Hematopoietic multipotent progenitor cell treated with erythropoietin and hydrocortisone succinate and interleukin-3 and kit ligand, for 8 days (in vitro differentiated cells): Measurements from ENCODE around the gene TANGO6.
"Not testable (repeated sequence)": the region's sequence is repeated elsewhere in the genome, so short reads cannot be mapped to it uniquely, and the experiment has no call there.

ENCODE experiments used
- DNase-seq: peaks from one replicate; pipeline ENCODE4 v3.0.0-alpha.2; 2015

TANGO6 gene

DNA sequence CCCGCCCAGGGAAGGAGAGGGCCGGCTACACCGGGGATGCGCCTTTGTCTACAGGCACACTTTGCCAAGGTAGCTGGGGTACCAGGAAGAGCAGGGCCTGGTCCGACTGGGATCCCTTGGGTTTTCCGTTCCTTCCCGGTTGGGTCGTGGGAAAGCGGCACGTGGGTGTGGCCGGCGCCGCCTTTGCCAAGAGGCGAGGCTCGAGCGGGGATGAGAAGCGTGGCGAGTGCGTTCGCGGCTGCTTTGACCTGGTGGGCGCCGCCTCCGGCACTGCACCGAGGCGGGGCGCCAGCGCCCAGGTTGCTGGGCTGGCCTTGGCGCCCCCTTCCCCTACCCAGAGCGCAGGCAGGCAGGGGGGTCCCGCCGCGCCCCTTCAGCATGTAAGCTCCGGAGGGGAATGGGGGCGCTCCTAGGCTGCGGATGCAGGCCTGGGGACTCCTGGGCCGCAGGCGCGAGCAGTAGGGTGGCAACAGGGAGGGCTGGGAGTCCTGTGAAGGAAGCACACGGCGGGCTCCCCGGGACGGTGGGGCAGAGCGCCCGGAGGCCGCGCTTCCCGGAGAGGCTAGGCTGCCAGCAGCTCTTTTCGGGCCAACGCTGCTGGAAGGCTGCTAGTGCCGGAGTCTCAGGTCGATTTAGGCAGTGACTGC lies 264.1 kb downstream of the TANGO6 start:
- no peak for DNase-seq

GRCh38 chr16:69108064-69108904 lies 265.0 kb downstream of the TANGO6 start:
- no peak for DNase-seq

DNA sequence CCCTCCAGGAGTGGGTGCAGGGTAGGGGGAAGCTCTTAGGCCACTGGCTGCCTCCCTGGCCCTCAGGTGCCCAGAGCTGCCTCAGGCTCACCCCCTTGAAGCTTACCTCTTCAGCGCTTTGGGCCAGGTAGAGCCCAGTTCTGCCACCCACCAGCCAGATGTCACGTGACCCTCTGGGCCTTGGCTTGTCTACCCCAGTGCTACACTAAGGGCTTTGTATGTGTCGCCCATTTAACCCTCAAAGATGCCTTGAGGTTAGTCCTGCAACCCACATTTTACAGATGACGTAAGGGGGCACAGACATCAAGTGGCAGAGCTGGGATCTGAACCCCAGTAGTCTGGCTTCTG lies 265.5 kb downstream of the TANGO6 start:
- no peak for DNase-seq

DNA sequence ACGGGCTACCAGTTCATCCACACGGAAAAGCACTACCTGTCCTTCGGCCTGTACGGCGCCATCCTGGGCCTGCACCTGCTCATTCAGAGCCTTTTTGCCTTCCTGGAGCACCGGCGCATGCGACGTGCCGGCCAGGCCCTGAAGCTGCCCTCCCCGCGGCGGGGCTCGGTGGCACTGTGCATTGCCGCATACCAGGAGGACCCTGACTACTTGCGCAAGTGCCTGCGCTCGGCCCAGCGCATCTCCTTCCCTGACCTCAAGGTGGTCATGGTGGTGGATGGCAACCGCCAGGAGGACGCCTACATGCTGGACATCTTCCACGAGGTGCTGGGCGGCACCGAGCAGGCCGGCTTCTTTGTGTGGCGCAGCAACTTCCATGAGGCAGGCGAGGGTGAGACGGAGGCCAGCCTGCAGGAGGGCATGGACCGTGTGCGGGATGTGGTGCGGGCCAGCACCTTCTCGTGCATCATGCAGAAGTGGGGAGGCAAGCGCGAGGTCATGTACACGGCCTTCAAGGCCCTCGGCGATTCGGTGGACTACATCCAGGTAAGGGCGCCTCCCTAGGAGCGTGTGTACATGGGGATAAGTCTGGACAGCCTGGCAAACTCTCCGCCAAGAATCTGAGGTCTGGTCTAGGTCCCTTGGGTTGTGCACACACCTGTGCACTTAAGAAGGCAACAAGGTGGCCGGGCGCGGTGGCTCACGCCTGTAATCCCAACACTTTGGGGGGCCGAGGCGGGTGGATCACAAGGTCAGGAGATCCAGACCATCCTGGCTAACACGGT lies 266.3 kb downstream of the TANGO6 start:
- no peak for DNase-seq

DNA sequence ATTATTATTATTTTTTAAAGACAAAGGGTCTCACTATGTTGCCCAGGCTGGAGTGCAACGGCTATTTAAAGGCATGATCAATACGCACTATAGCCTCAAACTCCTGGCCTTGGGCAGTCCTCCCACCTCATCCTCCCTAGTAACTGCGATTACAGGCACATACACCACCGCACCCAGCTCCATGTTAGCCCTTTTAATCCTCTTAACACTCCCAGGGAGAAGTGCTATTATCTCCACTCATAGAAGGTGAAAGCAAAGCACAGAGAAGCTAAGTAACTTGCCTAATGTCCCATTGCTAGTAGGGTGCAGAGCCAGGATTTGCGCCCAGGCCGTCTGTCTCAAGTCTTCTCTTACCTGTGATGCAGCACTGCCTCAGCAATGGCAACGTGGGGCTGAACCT lies 267.1 kb downstream of the TANGO6 start:
- DNase-seq = no peak

- peak; percentile 69 for DNase-seq
These were observed 268.0 kb downstream of the TANGO6 start for GRCh38 chr16:69111216-69111875.

GRCh38 chr16:69111876-69112230 lies 268.5 kb downstream of the TANGO6 start:
- no peak for DNase-seq

GRCh38 chr16:69112285-69113129 lies 269.2 kb downstream of the TANGO6 start:
- peak; percentile 55 for DNase-seq

DNA sequence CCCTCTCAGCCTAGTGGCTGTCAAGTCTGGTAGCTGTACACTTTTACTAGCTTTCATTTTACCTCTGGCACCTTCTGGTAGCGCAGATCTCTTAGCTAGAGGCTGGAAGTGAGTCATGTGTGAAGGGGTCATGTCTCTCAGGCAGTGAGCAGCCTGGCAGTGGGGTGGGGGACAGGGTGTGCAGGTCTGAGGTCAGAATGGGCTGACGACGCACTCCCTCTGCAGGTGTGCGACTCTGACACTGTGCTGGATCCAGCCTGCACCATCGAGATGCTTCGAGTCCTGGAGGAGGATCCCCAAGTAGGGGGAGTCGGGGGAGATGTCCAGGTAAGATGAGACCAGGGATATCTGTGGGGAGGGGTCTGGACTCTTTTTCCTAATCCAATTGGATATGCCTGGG lies 269.9 kb downstream of the TANGO6 start:
- DNase-seq = no peak

DNA sequence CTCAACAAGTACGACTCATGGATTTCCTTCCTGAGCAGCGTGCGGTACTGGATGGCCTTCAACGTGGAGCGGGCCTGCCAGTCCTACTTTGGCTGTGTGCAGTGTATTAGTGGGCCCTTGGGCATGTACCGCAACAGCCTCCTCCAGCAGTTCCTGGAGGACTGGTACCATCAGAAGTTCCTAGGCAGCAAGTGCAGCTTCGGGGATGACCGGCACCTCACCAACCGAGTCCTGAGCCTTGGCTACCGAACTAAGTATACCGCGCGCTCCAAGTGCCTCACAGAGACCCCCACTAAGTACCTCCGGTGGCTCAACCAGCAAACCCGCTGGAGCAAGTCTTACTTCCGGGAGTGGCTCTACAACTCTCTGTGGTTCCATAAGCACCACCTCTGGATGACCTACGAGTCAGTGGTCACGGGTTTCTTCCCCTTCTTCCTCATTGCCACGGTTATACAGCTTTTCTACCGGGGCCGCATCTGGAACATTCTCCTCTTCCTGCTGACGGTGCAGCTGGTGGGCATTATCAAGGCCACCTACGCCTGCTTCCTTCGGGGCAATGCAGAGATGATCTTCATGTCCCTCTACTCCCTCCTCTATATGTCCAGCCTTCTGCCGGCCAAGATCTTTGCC lies 271.1 kb downstream of the TANGO6 start:
- no peak for DNase-seq

DNA sequence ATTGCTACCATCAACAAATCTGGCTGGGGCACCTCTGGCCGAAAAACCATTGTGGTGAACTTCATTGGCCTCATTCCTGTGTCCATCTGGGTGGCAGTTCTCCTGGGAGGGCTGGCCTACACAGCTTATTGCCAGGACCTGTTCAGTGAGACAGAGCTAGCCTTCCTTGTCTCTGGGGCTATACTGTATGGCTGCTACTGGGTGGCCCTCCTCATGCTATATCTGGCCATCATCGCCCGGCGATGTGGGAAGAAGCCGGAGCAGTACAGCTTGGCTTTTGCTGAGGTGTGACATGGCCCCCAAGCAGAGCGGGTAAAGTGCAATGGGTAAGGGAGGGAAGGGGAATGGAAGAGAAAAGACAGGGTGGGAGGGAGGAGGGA lies 271.6 kb downstream of the TANGO6 start:
- DNase-seq = no peak

GRCh38 chr16:69115361-69115760 lies 272.0 kb downstream of the TANGO6 start:
- DNase-seq = no peak

- DNase-seq = no peak
These were observed 272.5 kb downstream of the TANGO6 start for GRCh38 chr16:69115837-69116236.

- DNase-seq = no peak
These were observed 273.0 kb downstream of the TANGO6 start for GRCh38 chr16:69116256-69116875.

DNA sequence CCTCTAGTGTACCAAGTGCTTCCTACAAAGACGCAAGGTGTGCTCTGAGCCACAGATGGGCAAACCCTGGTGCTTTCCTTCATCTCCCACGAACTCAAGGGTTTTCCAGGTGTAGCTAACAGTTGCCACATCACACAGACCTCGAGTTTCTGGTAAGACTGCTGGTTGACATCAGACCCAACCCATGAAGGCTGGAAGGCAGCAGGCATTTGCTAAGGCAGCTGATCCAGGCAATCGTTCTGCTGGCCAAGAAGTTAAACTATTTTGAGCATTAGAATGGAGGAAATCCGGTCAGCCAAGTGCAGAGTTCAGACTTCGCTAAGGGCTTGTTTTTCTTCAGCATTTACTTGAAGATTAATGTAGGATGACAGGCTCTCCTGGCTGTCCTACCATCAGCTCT lies 273.6 kb downstream of the TANGO6 start:
- no peak for DNase-seq

DNA sequence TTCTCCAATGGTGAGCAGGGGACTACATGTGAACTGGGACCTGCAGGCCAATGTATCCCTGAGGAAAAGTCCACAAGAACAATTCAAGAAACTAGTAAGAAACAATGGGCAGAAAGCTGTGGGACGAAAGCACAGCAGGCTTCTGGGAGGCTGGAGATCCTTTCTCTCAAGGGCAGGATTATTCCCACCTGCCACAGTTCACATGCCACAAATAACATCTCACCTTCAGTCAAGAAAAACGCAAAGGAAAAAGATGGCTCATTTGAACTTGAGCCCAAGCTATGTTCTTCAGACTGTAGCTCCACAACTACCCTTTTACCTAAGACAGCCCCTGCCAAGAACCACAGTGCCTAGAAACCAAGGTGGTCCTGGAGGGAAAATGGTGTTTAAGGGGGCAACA lies 275.1 kb downstream of the TANGO6 start:
- no peak for DNase-seq

DNA sequence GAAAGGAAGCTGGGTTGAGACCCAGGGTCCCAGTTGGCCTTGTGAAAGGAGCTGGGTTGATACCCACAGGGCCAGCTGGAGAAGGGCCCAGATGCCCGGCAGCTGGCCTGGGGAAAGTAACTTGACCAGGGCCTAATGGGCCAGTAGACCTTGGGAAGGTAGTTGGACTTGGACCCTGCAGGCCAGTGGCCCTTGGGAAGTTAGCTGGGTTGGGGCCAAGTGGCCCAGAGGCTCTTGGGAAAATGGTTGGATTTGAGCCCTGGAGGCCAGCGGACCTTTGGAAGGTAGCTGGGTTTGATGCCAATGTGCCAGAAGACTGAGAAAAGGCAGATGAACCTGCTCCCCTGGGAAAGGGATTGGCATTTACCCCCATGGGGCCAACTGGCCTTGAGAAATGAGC lies 275.7 kb downstream of the TANGO6 start:
- no peak for DNase-seq

DNA sequence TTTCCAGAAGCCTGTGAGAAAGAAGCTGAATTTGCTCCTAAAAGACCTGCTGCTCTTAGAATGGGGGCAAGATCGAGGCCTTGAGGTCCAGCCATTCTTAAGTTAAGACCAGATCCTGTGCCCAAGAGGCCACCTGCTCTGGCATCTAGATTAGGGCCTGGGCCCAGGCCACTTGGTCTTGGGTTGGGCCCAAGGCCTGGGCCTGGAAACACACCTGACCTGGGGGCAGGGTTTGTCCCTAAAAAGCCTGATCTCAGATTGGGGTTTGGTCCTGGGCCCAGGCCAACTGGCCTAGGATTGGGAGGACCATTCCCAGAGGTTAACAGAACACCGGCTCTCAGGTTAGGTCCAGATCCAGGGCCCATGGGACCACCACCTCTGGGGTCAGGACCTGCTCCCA lies 276.2 kb downstream of the TANGO6 start:
- DNase-seq = no peak

DNA sequence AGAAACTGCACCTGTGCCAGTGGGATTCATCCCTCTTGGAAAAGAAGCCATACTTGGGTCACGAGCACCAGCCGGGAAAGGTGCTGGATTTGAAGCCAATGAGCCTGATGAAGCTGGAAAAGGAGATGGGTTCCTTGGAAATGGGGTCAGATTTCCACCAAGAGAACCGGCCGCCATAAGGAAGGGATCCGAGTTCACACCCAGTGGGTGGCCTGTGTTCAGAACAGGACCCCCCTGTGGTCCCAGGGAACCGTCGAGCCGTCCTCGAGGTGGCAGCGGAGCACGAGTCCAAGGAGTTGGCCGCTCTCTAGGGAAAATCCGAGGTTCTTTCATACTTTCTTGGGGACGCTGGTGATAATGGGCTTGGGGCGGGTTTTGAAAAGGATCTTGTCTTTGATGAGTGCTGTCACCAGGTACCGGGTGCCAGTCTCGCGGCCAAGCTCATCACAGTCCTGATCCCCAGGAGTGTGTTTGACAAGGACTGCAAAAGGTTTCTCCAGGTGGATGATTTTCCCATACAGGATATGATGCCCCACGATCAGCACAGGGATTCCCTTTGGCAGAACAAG lies 276.8 kb downstream of the TANGO6 start:
- no peak for DNase-seq

DNA sequence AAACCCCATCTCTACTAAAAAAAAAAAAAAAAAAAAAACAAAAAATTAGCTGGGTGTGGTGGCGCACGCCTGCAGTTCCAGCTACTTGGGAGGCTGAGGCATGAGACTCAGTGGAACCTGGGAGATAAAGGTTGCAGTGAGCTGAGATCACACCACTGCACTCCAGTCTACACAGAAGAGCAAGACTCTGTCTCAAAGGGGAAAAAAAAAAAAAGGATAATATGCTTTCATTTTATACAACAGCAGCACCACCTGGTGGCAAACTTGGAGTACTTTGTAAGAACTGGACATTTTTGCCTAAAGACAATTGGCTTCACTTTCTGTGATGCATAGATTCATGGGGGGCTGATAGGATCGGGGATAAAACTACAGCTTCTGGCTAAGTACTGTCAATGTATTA lies 280.6 kb downstream of the TANGO6 start:
- peak; percentile 91 for DNase-seq

DNA sequence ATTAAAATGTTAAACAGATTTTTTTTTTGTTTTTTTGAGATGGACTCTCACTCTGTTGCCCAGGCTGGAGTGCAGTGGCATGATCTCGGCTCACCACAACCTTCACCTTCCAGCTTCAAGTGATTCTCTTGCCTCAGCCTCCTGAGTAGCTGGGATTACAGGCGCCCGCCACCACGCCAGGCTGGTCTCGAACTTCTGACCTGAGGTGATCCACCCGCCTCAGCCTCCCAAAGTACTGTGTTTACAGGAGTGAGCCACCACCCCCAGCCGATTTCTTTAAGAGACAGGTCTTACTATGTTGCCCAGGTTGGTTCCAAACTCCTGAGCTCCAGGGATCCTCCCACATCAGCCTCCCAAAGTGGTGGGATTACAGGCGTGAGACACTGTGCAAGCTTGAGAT lies 281.1 kb downstream of the TANGO6 start:
- DNase-seq = not testable (repeated sequence)
